ENCODE data around the gene ASB2. TPM values are rescaled to one million over a fixed set of nuclear protein-coding genes. Genes with fewer than 3 reads are reported as not detected.

Gene ASB2
- total and polyA plus RNA-seq, 5 donors: 112 to 141 (median 120) TPM

GRCh38 chr14:93936245-93936644 is 40.1 kb downstream of the ASB2 start:
- no peak overlapping the region for H3K27ac ChIP-seq (ENCODE audit: low read length)
- no peaks in the 10 kb centered on the region for H3K9me3 ChIP-seq (ENCODE audit: control insufficient read depth, low read length)
- no peaks in the 10 kb centered on the region for H3K27me3 ChIP-seq (ENCODE audit: control insufficient read depth, insufficient read depth)
- WGBS: 36% methylated on average over 5 of the region's 5 CpGs
- intact Hi-C loops (cut with DNase I): loop anchor here in 1 of 4 donors (5.0 kb wide), 1 partner anchor 66 kb away; no protein-coding TSS in a partner anchor
- H3K4me3 ChIP-seq (ENCODE audit: low read length): no peak overlapping the region
- DNase-seq (peak in 1 of 3 donors; percentile 12), ATAC-seq (no peak)
- no peaks in the 10 kb centered on the region for H3K4me1 ChIP-seq (ENCODE audit: control insufficient read depth, insufficient read depth, low read length)

GRCh38 chr14:93935213-93935612 is 41.2 kb downstream of the ASB2 start:
- Histone ChIP-seq H3K4me3 (ENCODE audit: low read length) (no peak overlapping the region), H3K27ac (ENCODE audit: low read length) (no peak overlapping the region), H3K27me3 (ENCODE audit: control insufficient read depth, insufficient read depth) (no peaks in the 10 kb centered on the region), H3K9me3 (ENCODE audit: control insufficient read depth, low read length) (no peaks in the 10 kb centered on the region), H3K4me1 (ENCODE audit: control insufficient read depth, insufficient read depth, low read length) (no peaks in the 10 kb centered on the region)
- 74% methylated on average over 8 of the region's 8 CpGs for WGBS
- peak in 1 of 3 donors; percentile 5 for DNase-seq
- intact Hi-C loops (cut with DNase I): loop anchor here in 1 of 4 donors (5.0 kb wide), 1 partner anchor 67 kb away; no protein-coding TSS in a partner anchor
- ATAC-seq: no peak

- H3K4me1 ChIP-seq (ENCODE audit: control insufficient read depth, insufficient read depth, low read length): no peaks in the 10 kb centered on the region
- no peak overlapping the region for H3K27ac ChIP-seq (ENCODE audit: low read length)
- no peak overlapping the region for H3K4me3 ChIP-seq (ENCODE audit: low read length)
- WGBS: 81% methylated on average over 4 of the region's 4 CpGs
- intact Hi-C loops (cut with DNase I): no loop called here
- ATAC-seq (no peak), DNase-seq (peak in 1 of 3 donors; percentile 16)
- no peaks in the 10 kb centered on the region for H3K9me3 ChIP-seq (ENCODE audit: control insufficient read depth, low read length)
- no peaks in the 10 kb centered on the region for H3K27me3 ChIP-seq (ENCODE audit: control insufficient read depth, insufficient read depth)
Measured at GRCh38 chr14:93932642-93933041, 43.7 kb downstream of the ASB2 start.

- DNase-seq (no peak), ATAC-seq (no peak)
- Histone ChIP-seq H3K9me3 (ENCODE audit: control insufficient read depth, low read length) (no peaks in the 10 kb centered on the region), H3K27me3 (ENCODE audit: control insufficient read depth, insufficient read depth) (no peaks in the 10 kb centered on the region), H3K27ac (ENCODE audit: low read length) (no peak overlapping the region), H3K4me3 (ENCODE audit: low read length) (no peak overlapping the region), H3K4me1 (ENCODE audit: control insufficient read depth, insufficient read depth, low read length) (no peaks in the 10 kb centered on the region)
- intact Hi-C loops (cut with DNase I): no loop called here
- WGBS: 75% methylated on average over 4 of the region's 4 CpGs
Measured at GRCh38 chr14:93930989-93931307, 45.4 kb downstream of the ASB2 start.

- intact Hi-C loops (cut with DNase I): no loop called here
- no peak for ATAC-seq
- no peak overlapping the region for H3K4me3 ChIP-seq (ENCODE audit: low read length)
- H3K27ac ChIP-seq (ENCODE audit: low read length): no peak overlapping the region
- 81% methylated on average over 8 of the region's 8 CpGs for WGBS
- no peaks in the 10 kb centered on the region for H3K9me3 ChIP-seq (ENCODE audit: control insufficient read depth, low read length)
- H3K27me3 ChIP-seq (ENCODE audit: control insufficient read depth, insufficient read depth): no peaks in the 10 kb centered on the region
- H3K4me1 ChIP-seq (ENCODE audit: control insufficient read depth, insufficient read depth, low read length): no peaks in the 10 kb centered on the region
- peak in 1 of 3 donors; percentile 20 for DNase-seq
Measured at GRCh38 chr14:93930296-93930988, 45.9 kb downstream of the ASB2 start.

GRCh38 chr14:93929657-93930056 is 46.7 kb downstream of the ASB2 start:
- ATAC-seq: no peak
- no peaks in the 10 kb centered on the region for H3K4me1 ChIP-seq (ENCODE audit: control insufficient read depth, insufficient read depth, low read length)
- intact Hi-C loops (cut with DNase I): no loop called here
- WGBS: 82% methylated on average over 11 of the region's 11 CpGs
- no peak overlapping the region for H3K27ac ChIP-seq (ENCODE audit: low read length)
- H3K9me3 ChIP-seq (ENCODE audit: control insufficient read depth, low read length): no peaks in the 10 kb centered on the region
- DNase-seq: no peak
- no peaks in the 10 kb centered on the region for H3K27me3 ChIP-seq (ENCODE audit: control insufficient read depth, insufficient read depth)
- no peak overlapping the region for H3K4me3 ChIP-seq (ENCODE audit: low read length)

- Histone ChIP-seq H3K27ac (ENCODE audit: low read length) (no peak overlapping the region), H3K9me3 (ENCODE audit: control insufficient read depth, low read length) (no peaks in the 10 kb centered on the region), H3K4me3 (ENCODE audit: low read length) (no peak overlapping the region), H3K27me3 (ENCODE audit: control insufficient read depth, insufficient read depth) (no peaks in the 10 kb centered on the region), H3K4me1 (ENCODE audit: control insufficient read depth, insufficient read depth, low read length) (no peaks in the 10 kb centered on the region)
- WGBS: 79% methylated on average over 13 of the region's 13 CpGs
- intact Hi-C loops (cut with DNase I): no loop called here
- ATAC-seq (peak in 1 of 2 donors; percentile 7), DNase-seq (no peak)
Measured at GRCh38 chr14:93929048-93929535, 47.3 kb downstream of the ASB2 start.

- ATAC-seq (no peak), DNase-seq (no peak)
- Histone ChIP-seq H3K4me3 (ENCODE audit: low read length) (no peak overlapping the region), H3K9me3 (ENCODE audit: control insufficient read depth, low read length) (no peaks in the 10 kb centered on the region), H3K4me1 (ENCODE audit: control insufficient read depth, insufficient read depth, low read length) (no peaks in the 10 kb centered on the region), H3K27ac (ENCODE audit: low read length) (no peak overlapping the region), H3K27me3 (ENCODE audit: control insufficient read depth, insufficient read depth) (no peaks in the 10 kb centered on the region)
- 84% methylated on average over 26 of the region's 26 CpGs for WGBS
- intact Hi-C loops (cut with DNase I): no loop called here
Measured at GRCh38 chr14:93928184-93929047, 48.0 kb downstream of the ASB2 start.

GRCh38 chr14:93927800-93928145 is 48.6 kb downstream of the ASB2 start:
- Histone ChIP-seq H3K27ac (ENCODE audit: low read length) (no peak overlapping the region), H3K9me3 (ENCODE audit: control insufficient read depth, low read length) (no peaks in the 10 kb centered on the region), H3K27me3 (ENCODE audit: control insufficient read depth, insufficient read depth) (no peaks in the 10 kb centered on the region), H3K4me3 (ENCODE audit: low read length) (no peak overlapping the region), H3K4me1 (ENCODE audit: control insufficient read depth, insufficient read depth, low read length) (no peaks in the 10 kb centered on the region)
- intact Hi-C loops (cut with DNase I): no loop called here
- DNase-seq (no peak), ATAC-seq (peak in 1 of 2 donors; percentile 1)
- 57% methylated on average over 6 of the region's 6 CpGs for WGBS

- DNase-seq (no peak), ATAC-seq (no peak)
- intact Hi-C loops (cut with DNase I): no loop called here
- H3K27ac ChIP-seq (ENCODE audit: low read length): no peak within 1 kb of the TSS
- no peak within 1 kb of the TSS for H3K4me3 ChIP-seq (ENCODE audit: low read length)
- H3K9me3 ChIP-seq (ENCODE audit: control insufficient read depth, low read length): no peaks in the 10 kb centered on the region
- H3K4me1 ChIP-seq (ENCODE audit: control insufficient read depth, insufficient read depth, low read length): no peaks in the 10 kb centered on the region
- H3K27me3 ChIP-seq (ENCODE audit: control insufficient read depth, insufficient read depth): no peaks in the 10 kb centered on the region
- WGBS: 68% methylated on average over 38 of the region's 38 CpGs
Measured at GRCh38 chr14:93926873-93927799, 49.2 kb downstream of the ASB2 start, which contains the start of gene FAM181A. FAM181A (plus strand) TSS chr14:93927344; CDS start chr14:93928286, 942 bp downstream.
